ENCODE data around the gene FABP1.

FABP1 gene

GRCh38 chr2:88115825-88116518 lies 11.9 kb downstream of the FABP1 start:
- DNase-seq (ENCODE audit: low read depth): no peak

- DNase-seq (ENCODE audit: low read depth): no peak
These were observed 13.0 kb downstream of the FABP1 start for GRCh38 chr2:88114889-88115288.

GRCh38 chr2:88113069-88113468 lies 14.8 kb downstream of the FABP1 start:
- no peak for DNase-seq (ENCODE audit: low read depth)

GRCh38 chr2:88110830-88111229 lies 17.0 kb downstream of the FABP1 start:
- DNase-seq (ENCODE audit: low read depth): no peak

GRCh38 chr2:88108796-88109195 lies 19.1 kb downstream of the FABP1 start:
- no peak for DNase-seq (ENCODE audit: low read depth)

- no peak for DNase-seq (ENCODE audit: low read depth)
These were observed 27.4 kb downstream of the FABP1 start for GRCh38 chr2:88100489-88100858.

- DNase-seq (ENCODE audit: low read depth): no peak
These were observed 27.9 kb downstream of the FABP1 start for GRCh38 chr2:88099798-88100488.

GRCh38 chr2:88098558-88098900 lies 29.3 kb downstream of the FABP1 start:
- DNase-seq (ENCODE audit: low read depth): no peak

- no peak for DNase-seq (ENCODE audit: low read depth)
These were observed 29.8 kb downstream of the FABP1 start for GRCh38 chr2:88097891-88098557.

GRCh38 chr2:88097192-88097591 lies 30.7 kb downstream of the FABP1 start:
- DNase-seq (ENCODE audit: low read depth): no peak

- no peak for DNase-seq (ENCODE audit: low read depth)
These were observed 31.2 kb downstream of the FABP1 start for GRCh38 chr2:88096708-88097107.

- no peak for DNase-seq (ENCODE audit: low read depth)
These were observed 32.8 kb downstream of the FABP1 start for GRCh38 chr2:88095022-88095421.

- DNase-seq (ENCODE audit: low read depth): no peak
These were observed 35.1 kb downstream of the FABP1 start for GRCh38 chr2:88092773-88093172.

GRCh38 chr2:88091943-88092342 lies 35.9 kb downstream of the FABP1 start:
- DNase-seq (ENCODE audit: low read depth): no peak

- DNase-seq (ENCODE audit: low read depth): no peak
These were observed 37.2 kb downstream of the FABP1 start for GRCh38 chr2:88090446-88091283.

- DNase-seq (ENCODE audit: low read depth): no peak
These were observed 38.9 kb downstream of the FABP1 start for GRCh38 chr2:88088999-88089398.

GRCh38 chr2:88087763-88088162 lies 40.1 kb downstream of the FABP1 start:
- no peak for DNase-seq (ENCODE audit: low read depth)

- no peak for DNase-seq (ENCODE audit: low read depth)
These were observed 40.8 kb downstream of the FABP1 start for GRCh38 chr2:88087073-88087472.

- no peak for DNase-seq (ENCODE audit: low read depth)
These were observed 41.5 kb downstream of the FABP1 start for GRCh38 chr2:88086401-88086800.

- DNase-seq (ENCODE audit: low read depth): no peak
These were observed 42.3 kb downstream of the FABP1 start for GRCh38 chr2:88085602-88086001.

GRCh38 chr2:88085099-88085498 lies 42.8 kb downstream of the FABP1 start:
- DNase-seq (ENCODE audit: low read depth): no peak

GRCh38 chr2:88082781-88083180 lies 45.1 kb downstream of the FABP1 start:
- DNase-seq (ENCODE audit: low read depth): no peak

Data from non-pigmented ciliary epithelial cell (primary cell).